HG03558 (cell line): ENCODE data around the gene ASB6.
"Not testable (repeated sequence)": the region's sequence is repeated elsewhere in the genome, so short reads cannot be mapped to it uniquely, and the experiment has no call there.

Experiments
- ATAC-seq: cut with Tn5 transposase; IDR thresholded peaks from one replicate; pipeline ENCODE4 v1.9.1; 2021; ENCODE audit warnings: moderate number of reproducible peaks; ENCODE audit not compliant: unreplicated experiment; ENCODE audit errors: extremely low read depth

Gene ASB6

GRCh38 chr9:129609486-129610212 is 32.3 kb downstream of the ASB6 start:
- ATAC-seq = no peak

- ATAC-seq = no peak
These were observed 33.1 kb downstream of the ASB6 start for GRCh38 chr9:129608561-129609481.

- no peak for ATAC-seq
These were observed 34.9 kb downstream of the ASB6 start for GRCh38 chr9:129607027-129607387.

- no peak for ATAC-seq
These were observed 35.6 kb downstream of the ASB6 start for GRCh38 chr9:129606161-129607026.

- no peak for ATAC-seq
These were observed 37.2 kb downstream of the ASB6 start for GRCh38 chr9:129604766-129605163.

GRCh38 chr9:129604056-129604765 is 37.7 kb downstream of the ASB6 start:
- no peak for ATAC-seq

- no peak for ATAC-seq
These were observed 39.1 kb downstream of the ASB6 start for GRCh38 chr9:129602598-129603415.

GRCh38 chr9:129601082-129601674 is 40.8 kb downstream of the ASB6 start:
- ATAC-seq = no peak

GRCh38 chr9:129598089-129598596 is 43.8 kb downstream of the ASB6 start:
- ATAC-seq = no peak

- no peak for ATAC-seq
These were observed 44.4 kb downstream of the ASB6 start for GRCh38 chr9:129597355-129598088.

- no peak for ATAC-seq
These were observed 45.2 kb downstream of the ASB6 start for GRCh38 chr9:129596541-129597331.

GRCh38 chr9:129595903-129596540 is 45.9 kb downstream of the ASB6 start:
- no peak for ATAC-seq

GRCh38 chr9:129595311-129595741 is 46.6 kb downstream of the ASB6 start:
- ATAC-seq = no peak

- ATAC-seq = no peak
These were observed 47.3 kb downstream of the ASB6 start for GRCh38 chr9:129594632-129595031.

GRCh38 chr9:129592790-129593189 is 49.2 kb downstream of the ASB6 start:
- not testable (repeated sequence) for ATAC-seq

GRCh38 chr9:129591916-129592315 is 50.0 kb downstream of the ASB6 start:
- ATAC-seq = no peak

GRCh38 chr9:129590466-129590865 is 51.5 kb downstream of the ASB6 start:
- ATAC-seq = no peak
